T1000 (cell line): Measurements from ENCODE around the gene RHOU.

ENCODE experiments used
- DNase-seq: peaks from one replicate; lab custom pipeline; 2025; ENCODE audit warnings: mixed read lengths; lab: John Stamatoyannopoulos, UW

RHOU gene

GRCh38 chr1:228737601-228738041 lies 2.3 kb downstream of the RHOU start:
- DNase-seq, result no peak

- DNase-seq, result no peak
Measured at GRCh38 chr1:228739826-228740225, 4.5 kb downstream of the RHOU start.

GRCh38 chr1:228740543-228741317 lies 5.5 kb downstream of the RHOU start:
- no peak for DNase-seq

GRCh38 chr1:228742281-228742860 lies 7.1 kb downstream of the RHOU start:
- DNase-seq, result no peak

DNA sequence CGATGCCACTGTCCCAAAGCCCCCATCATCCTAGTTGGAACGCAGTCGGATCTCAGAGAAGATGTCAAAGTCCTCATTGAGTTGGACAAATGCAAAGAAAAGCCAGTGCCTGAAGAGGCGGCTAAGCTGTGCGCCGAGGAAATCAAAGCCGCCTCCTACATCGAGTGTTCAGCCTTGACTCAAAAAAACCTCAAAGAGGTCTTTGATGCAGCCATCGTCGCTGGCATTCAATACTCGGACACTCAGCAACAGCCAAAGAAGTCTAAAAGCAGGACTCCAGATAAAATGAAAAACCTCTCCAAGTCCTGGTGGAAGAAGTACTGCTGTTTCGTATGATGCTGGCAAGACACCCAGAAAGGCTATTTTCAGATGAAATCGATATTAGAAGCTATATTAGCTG lies 8.1 kb downstream of the RHOU start:
- DNase-seq, result no peak

DNA sequence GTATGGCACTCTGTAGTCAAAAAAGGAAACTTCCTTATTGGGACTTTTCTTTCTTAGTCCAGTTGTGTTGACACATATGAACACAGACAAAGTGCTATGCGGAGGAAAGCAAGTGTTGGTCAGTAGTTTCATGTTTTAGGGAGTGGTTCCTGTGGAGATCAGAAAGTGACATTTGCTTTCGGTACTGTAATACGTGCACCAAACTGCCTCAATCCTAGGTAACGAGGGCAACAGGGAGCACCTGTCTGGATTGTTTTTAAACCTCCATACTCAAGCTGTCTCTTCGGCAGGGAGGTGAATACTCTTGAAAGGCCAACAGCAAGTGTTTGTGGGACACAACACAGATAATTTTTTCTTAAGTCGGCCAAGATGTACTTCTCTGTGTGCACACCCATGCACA lies 9.1 kb downstream of the RHOU start:
- DNase-seq, result no peak

DNA sequence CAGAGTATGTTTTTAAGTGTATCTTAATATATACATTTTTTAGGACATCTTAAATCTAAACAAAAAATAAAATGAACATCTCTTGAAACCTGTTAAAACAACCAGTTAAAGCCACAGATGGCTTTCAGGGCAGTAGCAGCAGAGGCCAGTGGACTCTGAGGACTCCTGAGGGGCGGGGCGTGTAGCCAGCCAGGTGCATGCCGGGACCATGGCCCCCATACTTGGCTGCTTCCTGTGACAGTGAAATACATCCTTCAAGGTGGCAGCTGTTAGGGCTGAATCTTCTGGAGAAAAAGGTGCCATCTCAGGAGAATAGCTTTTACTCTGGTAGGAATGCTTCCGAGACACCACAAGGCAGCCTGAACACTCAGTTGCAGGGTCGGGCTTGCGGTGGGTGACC lies 9.6 kb downstream of the RHOU start:
- no peak for DNase-seq

DNA sequence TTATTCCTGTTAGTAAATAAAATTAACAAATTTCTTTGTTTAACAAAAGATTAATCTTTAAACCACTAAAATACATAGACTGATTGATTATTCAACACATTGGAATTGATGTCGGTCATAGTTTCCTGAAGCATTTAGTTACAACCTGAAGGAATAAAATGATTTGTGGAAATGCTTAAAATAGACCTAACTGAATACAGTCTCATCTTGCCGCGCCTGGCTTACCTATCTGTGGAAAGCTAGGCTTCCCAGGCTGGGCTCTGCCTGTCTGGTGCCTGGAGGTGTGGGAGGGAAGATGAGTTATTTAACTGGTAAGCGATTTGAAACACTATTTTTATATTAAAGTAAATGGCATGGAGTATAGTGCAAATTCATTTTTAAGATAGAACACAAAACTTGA lies 10.2 kb downstream of the RHOU start:
- no peak for DNase-seq

DNA sequence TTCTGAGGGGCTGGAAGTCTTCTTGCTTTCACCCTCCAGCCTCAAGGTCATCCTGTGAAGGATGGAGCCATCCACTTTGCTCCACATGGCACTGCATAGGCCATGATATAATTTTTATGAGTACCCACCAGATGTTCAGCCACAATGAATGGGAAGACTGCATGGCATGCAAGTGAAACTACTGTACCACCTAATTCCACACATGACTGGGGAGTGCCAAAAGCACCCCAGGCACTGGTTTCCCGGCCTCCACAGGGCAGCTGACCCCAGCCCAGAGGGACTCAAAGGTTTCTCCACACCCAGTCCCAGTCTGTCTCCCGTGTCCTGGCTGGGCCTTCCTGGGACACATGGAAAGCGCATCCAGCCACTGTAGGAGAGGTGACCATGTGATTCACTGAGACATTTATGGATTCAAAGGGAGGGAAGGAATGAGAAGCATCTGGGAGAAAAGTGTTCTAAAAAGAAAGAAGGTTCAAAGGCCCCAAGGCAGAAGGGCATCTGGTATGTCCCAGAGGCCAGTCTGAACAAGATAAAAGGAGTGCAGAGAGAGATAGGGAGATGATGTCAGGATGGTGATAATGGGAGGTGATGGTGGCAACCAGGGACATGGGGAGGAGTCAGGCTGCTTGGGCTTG lies 12.1 kb downstream of the RHOU start:
- no peak for DNase-seq

DNA sequence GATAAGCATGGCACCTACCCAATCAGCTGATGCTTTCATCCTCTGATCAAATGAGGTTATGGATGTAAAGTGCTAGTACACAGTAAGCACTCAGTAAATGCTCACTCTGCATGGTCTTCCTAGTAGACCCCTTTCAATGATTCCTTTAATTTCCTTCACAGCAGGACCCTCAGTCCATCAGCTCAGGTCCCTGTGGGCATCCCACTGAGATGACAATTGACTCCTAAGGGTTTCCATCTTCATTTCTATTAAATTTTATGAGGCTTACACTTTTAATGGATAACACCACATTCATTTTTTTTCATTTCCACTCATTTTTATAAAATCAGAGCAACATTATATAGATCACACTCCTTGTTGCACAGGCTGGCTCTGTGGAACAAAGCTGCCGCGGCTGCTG lies 12.8 kb downstream of the RHOU start:
- DNase-seq, result no peak

GRCh38 chr1:228748431-228748830 lies 13.2 kb downstream of the RHOU start:
- DNase-seq, result no peak

DNA sequence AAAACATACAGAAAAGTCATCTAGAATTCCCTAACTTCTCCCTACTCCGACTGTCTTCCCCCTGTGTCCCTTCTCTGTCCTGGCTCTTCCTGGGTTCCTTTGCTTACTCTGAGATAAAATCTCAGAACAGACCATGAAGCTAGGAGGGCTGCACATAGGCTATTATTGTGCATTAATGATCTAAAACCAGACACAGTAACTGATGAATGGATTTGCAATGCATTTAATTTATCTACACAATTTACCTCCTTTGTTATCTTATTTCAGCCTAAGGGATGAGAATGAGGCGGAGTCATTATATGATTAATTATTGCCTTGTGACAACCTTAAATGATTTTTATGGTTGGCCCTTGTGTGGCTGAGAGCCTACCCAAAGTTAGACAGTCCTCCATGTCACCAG lies 14.5 kb downstream of the RHOU start:
- no peak for DNase-seq

DNA sequence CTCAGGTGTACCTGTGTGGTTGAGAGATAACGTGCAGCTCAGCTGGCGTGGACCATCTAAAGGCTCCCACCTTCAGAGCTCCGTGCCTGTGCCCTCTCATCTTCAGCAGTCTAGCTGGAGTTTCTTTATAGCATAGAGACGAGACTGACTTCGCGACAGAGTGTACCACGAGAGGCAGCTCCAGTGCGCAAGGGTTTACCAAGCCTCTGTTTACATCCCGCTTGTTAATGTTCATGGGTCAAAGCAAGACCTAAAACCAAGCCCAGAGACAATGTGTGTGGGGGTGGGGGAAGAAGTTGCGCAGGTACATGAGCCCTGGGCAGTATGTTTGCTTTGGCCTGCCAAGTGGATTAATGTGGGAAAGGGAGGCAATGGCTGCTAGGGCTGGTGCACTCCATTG lies 15.6 kb downstream of the RHOU start:
- no peak for DNase-seq

DNA sequence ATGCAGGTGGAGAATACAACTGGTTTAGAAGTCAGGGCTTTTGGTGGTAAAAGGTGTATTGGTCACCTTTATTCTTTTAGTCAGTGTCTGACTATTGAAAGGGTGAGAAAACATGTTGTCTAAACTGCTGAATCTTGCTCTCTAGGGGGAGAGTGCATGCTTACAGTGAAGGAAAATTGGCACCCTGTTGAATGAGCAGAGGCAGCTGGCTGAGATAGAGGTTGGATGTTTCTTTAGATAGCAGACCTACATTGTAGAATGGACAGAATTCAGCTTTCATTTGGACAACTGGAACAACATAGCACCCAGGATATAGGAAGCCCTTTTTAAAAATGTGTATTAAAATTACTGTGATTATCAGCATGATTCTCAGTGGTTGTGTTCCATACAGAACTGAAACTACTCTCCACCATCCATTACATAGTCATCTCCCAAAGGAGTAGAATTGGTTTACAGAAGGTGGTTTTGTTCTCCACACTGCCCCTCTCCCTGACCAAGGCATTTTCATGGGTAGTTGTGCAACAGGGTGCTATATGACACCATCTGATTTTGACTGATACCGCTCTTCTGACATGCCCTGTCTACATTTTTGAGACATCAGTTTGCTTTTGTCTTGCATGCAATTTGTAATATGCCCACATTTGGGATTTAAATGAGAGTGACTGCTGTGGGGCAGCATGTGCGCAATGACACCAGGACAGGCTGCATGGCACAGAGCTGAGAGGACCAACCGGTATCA lies 16.2 kb downstream of the RHOU start:
- no peak for DNase-seq

- DNase-seq, result no peak
Measured at GRCh38 chr1:228752258-228752657, 17.0 kb downstream of the RHOU start.

DNA sequence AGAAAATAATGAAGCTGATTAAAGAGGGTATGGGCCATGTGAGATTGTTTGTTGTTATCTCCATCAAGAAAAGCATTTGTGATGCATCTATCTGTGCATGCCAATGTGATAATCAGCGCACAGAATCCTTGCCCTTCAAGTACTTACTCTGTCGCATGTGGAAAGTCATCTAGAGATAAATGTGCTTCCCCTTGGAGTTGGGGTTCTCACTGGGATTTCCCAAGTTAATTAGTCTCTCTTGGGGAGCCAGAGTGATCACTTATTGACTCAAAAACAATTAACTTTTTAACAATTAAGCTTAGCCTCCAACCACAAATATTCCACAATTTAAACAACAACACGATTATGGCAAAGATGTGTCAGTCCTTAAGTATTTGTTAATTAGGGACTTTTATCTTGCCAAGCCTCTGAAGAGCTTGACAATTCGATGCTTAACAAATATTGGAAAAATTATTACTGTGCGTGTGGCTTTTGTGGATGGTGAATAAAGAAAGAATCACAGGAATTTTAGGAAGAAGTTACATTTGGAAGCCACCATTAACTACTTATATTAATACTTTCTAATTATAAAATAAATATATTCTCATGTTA lies 17.5 kb downstream of the RHOU start:
- DNase-seq, result no peak

DNA sequence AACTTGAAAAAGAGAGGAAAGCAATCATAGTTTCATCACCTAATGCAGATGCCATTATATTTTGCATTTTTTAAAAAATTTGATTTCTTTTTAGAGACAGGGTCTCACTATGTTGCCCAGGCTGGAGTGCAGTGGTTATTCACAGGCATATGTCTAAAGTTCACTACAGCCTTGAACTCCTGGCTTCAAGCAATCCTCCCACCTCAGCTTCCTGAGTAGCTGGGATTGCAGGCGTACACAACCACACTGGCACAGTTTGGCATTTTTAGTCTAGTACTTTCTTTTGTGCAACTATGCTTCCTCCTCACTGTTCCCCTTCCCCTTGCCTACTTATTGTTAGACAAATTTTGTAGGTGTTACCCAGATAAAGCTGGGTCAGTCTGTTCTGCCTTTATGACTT lies 18.0 kb downstream of the RHOU start:
- DNase-seq, result no peak

- no peak for DNase-seq
Measured at GRCh38 chr1:228753786-228754360, 18.6 kb downstream of the RHOU start.

DNA sequence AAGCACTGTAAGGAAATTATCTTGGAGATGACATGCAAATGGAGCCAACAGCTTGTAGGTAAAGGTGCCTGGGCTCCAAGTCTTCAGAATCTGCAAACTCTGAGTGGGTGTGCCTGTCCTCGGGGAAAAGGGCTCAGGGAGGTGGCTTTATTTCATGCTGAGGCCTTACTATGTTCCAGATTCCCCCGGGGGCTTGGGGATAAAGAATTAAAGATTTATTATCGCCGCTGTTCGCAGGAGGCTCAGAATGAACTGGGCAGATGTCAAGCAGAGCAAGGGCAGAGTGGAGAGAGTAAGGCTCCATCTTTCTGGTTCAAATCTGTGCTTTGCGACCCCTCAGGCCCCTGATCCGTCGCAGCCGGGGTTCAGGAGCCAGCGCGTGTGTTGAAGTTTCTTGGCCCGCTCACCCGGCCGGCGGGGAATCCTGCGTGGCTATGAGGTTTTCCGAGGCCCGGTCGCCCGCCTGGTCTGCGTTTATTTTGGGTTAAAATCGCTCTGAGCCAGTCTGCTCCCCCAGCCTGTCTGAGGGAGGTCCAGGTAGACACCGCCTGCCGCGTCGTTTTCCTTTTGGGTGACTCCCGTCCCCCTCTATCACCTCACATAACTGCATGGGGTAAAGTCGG lies 19.5 kb downstream of the RHOU start:
- no peak for DNase-seq

GRCh38 chr1:228755800-228756199 lies 20.5 kb downstream of the RHOU start:
- no peak for DNase-seq

DNA sequence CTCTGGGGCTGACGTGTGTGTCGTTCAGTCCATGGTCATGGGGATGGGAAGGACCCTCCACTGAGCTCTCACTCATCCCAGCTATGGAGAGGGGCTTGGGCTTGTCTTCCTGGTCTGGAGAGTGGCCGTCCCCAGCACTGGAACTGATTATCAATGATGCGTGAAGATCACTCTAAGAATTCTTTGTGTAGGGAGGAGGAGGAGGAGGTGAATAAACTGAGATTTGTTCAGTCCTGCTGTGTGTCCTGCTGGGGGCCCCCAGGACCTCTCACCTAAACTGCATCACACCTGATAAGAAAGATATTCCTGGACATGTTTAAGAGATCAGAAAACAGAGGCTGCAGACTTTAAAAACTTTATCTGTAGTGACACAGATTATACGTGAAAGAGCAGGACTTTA lies 21.2 kb downstream of the RHOU start:
- DNase-seq, result no peak

- DNase-seq, result no peak
Measured at GRCh38 chr1:228758447-228758846, 23.2 kb downstream of the RHOU start.
